ENCODE measurements around the gene ADGRL3.

ADGRL3 gene

DNA sequence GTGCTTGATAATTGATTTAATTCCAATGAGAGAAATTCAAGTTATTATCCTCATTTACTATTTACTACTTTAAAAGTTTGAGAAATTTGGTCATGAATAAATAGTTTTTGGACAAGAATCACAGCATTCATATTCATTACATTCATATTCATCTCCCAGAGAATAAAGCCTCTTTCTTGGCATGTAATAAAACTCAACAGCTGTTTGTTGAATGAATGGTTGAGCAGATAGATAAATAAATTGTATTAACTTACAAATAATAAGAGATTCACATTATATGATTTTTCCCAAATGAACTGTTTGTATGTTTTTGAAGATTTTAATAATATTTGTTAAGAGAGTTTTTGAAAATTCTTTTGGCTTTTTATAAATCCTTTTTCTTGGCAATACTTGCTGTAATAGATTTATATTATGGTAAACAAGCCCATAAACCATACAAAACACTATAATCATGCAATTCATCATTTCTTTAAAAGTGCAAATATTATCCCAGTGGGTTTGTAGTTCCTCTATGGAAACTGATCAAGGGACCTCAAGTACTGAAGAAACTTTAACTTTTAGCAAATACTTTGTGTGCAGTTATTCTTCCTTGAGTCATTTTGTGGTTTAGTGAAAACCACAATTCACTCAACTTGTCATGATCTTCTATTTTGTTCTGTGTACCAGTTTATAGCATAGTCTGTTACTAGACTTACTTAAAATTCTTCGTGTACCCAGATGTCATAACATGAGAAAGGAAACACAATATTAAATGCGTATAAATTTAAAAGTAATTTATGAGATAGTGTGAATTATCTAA is 371.8 kb downstream of the ADGRL3 start:
- DNase-seq (ENCODE audit: low read depth): no peak
- TF ChIP-seq, protein P1, sequence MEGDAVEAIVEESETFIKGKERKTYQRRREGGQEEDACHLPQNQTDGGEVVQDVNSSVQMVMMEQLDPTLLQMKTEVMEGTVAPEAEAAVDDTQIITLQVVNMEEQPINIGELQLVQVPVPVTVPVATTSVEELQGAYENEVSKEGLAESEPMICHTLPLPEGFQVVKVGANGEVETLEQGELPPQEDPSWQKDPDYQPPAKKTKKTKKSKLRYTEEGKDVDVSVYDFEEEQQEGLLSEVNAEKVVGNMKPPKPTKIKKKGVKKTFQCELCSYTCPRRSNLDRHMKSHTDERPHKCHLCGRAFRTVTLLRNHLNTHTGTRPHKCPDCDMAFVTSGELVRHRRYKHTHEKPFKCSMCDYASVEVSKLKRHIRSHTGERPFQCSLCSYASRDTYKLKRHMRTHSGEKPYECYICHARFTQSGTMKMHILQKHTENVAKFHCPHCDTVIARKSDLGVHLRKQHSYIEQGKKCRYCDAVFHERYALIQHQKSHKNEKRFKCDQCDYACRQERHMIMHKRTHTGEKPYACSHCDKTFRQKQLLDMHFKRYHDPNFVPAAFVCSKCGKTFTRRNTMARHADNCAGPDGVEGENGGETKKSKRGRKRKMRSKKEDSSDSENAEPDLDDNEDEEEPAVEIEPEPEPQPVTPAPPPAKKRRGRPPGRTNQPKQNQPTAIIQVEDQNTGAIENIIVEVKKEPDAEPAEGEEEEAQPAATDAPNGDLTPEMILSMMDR (IDR thresholded peaks at IDR 0.05; ENCODE audit: insufficient read depth, low read depth, low read length, missing control alignments): no peak
- H3K4me3 ChIP-seq (ENCODE audit: low read depth, low read length): no peak overlapping the region

DNA sequence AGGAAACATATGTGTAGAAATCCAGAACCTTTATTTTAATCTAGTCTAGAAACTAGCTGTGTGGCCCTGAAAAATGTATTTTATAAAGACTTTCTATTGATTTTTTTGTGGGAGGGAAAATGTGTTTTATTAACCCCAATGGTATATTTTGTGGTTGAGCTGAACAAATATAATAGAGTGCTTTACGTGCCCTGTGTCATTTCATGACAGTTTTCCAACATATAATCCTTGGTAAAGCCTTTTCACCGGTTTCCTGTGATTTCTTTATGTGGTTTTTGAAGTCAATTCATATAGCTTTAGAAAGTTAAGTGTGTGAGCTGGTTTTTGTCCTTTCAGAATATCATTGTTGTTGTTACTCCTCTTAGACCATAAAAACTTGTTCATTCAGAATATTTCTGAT is 375.7 kb downstream of the ADGRL3 start:
- DNase-seq (ENCODE audit: low read depth): no peak
- no peak overlapping the region for H3K4me3 ChIP-seq (ENCODE audit: low read depth, low read length)
- TF ChIP-seq, protein P1 (IDR thresholded peaks at IDR 0.05; ENCODE audit: insufficient read depth, low read depth, low read length, missing control alignments): no peak

DNA sequence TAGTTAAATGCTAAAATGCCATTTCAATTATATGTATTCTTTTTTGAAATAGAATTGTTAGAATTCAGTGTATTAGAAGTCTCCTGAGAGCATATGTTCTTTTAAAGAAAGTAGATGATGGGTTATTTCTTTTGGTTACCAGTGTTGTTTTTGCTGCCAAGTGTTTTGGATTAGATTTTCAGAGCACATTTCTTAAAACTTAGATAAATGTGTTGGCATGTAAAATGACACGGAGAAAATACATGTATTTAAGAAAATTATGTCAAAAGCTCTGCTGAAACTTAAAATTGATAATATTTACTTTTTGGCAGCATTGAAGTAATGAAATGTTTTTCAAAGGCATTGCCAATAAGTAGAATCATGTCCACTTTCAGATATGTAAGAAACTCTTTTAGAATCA is 379.7 kb downstream of the ADGRL3 start:
- TF ChIP-seq, protein P1 (IDR thresholded peaks at IDR 0.05; ENCODE audit: insufficient read depth, low read depth, low read length, missing control alignments): no peak
- H3K4me3 ChIP-seq (ENCODE audit: low read depth, low read length): no peak overlapping the region
- no peak for DNase-seq (ENCODE audit: low read depth)

DNA sequence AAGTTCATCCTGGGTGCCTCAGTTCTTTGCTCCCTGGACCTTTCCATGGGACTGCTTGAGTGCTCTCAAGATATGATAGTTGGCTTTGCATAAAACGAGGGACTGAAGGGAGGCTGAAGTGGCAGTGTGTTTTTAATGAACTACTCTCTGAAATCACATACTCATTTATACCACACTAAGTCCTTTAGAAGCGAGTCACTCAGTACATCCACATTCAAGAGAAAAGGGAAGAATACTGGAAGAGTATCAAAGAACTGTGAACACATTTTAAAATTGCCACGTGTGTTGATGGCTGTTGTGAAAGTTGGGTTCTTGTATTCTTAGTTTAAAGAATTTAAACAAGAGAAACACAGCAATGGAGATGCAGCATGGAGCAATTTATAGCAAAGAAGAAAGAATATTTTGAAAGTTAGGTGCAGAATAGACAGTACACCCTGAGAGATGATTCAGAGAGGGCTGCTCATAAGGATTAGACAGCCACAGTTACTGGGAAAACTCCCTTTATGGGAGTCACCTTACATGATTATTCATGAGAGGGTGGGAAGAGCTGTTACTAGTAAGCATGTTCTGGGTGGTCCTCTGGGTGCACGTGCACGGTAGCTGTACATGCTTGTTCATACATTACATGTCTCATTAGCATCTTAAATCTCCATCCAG is 380.7 kb downstream of the ADGRL3 start:
- H3K4me3 ChIP-seq (ENCODE audit: low read depth, low read length): no peak overlapping the region
- no peak for DNase-seq (ENCODE audit: low read depth)
- TF ChIP-seq, protein P1 (IDR thresholded peaks at IDR 0.05; ENCODE audit: insufficient read depth, low read depth, low read length, missing control alignments): no peak

DNA sequence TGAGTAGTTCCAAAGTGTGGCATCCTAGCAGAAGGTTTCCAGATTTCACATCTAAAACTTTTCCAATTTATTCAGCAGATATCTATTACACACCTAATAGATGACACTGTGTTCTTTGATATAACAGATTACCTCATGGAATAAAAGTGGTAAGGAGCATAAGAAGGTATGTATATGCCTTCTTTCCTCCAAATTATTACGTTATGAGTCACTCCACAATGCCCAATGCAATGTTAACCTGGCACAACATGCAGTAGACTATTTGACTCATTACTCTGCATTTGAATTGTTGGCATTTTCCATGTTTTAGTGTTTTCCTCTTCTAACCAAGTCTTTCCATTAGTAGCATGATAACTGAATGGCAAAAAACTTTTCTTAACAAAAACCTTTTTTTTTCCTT is 383.6 kb downstream of the ADGRL3 start:
- TF ChIP-seq, protein P1 (IDR thresholded peaks at IDR 0.05; ENCODE audit: insufficient read depth, low read depth, low read length, missing control alignments): no peak

DNA sequence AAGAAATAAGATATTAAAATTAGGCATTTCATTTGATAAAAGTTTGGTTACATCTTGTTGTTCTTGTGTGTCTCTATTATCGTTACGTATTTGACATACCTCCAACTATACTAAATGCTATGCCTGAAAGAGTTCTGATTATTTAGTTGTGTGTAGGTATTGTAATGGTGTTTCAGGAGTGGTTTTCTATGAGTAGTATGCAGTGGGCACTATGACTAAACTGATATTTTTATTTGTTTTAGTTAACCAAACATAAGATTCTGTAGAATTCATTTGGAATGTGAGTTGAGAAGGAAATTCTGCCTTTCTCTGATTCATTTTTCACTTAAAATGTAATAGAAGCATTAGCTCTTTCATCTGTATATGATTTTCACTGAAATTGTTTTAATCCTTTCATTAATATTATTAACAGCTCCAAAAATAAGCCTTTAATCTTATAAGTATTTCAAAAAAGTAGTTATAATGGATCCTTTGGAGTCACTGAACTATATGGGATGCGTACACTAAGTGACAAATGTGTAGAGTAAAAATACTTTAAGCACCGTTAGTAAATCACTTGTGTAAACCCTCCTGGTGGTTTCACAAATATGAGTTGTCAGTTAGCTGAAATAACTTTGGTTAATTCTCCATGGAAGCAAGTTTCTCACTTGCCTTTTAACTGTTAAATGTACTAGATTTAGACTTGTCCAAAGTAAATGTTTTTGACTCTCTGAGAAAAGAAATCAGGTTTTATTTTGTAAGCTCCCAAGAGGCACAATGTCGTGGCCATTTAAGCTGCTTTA is 388.7 kb downstream of the ADGRL3 start:
- no peak for DNase-seq (ENCODE audit: low read depth)
- H3K4me3 ChIP-seq (ENCODE audit: low read depth, low read length): no peak overlapping the region

More for the DNA sequence above, 383.6 kb downstream of the ADGRL3 start:
- H3K4me3 ChIP-seq (ENCODE audit: low read depth, low read length): no peak overlapping the region
- no peak for DNase-seq (ENCODE audit: low read depth)

More for the DNA sequence above, 388.7 kb downstream of the ADGRL3 start:
- TF ChIP-seq, protein P1 (IDR thresholded peaks at IDR 0.05; ENCODE audit: insufficient read depth, low read depth, low read length, missing control alignments): no peak
